HG03342 (cell line): Measurements from ENCODE around the gene SLC24A4.
"Not testable (repeated sequence)": the region's sequence is repeated elsewhere in the genome, so short reads cannot be mapped to it uniquely, and the experiment has no call there.

Experiments used
- ATAC-seq: cut with Tn5 transposase; IDR thresholded peaks from one replicate; pipeline ENCODE4 v1.9.1; 2021; ENCODE audit warnings: mild to moderate bottlenecking, moderate library complexity; ENCODE audit not compliant: unreplicated experiment

SLC24A4 gene

DNA sequence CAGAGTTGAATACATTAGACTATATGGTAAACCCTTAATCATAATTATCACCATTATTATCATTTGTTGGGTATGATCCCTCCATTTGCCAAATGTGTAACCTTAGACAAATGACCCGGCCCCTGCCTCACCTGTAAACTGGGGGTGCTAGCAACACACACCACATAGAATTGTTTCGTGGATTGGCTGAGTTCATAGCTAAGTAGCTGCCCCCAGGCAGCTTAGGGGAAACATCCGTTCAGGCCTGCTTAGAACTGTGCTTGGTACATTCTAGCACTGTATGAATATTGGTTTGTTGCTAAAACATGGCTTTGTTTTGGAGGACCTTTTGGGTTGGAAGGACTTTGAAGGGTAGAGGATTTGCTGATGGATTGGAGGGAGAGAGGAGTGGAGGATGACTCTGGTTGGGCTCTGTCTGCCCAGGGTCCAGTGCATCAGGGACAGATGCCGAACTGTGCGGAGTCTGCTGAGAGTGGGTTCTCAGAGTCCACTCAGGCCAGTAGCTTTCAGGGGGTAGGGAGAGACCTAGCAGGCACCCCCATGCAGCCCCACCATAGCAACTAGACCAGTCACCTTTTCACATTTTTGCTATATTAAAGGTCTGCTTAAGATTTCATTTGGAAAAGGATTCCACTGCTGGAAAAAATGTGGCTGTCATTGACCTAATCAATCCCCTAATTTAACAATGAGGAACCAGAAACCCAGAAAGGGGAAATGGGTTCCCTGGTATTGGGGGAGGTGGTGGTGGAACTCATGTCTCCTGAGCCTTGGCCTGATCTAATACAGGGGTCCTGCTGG, 192.8 kb downstream of the SLC24A4 start:
- no peak for ATAC-seq

DNA sequence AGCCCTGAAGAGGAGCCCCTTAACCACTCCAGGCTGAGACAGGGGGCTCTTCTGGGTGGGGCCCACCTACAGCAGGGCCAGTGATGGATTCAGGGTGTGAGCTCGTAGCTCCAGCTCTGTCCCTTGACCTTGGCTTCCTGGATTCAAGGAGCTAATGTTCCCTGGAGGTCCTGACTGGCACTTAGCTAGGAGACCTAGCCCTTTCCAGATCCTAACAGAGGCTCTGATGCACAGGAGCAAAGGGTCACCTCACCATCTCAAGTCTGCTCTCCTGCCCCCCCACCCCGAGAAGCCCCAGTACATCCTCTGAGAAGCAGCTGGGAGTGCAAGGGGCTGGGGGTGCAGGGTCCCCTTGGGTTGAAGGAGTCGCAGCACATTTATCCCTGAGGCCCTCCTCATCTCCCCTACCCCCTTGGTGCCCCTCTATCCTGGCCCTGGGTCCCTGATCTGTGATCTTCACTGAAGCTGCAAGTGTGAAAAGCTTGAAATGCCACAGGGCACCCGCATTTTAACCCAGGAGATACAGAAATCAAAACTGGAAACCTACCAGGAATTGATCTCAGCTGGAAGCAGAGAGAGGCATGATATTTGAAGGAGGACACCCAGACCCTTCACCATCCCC, 193.5 kb downstream of the SLC24A4 start:
- no peak for ATAC-seq

DNA sequence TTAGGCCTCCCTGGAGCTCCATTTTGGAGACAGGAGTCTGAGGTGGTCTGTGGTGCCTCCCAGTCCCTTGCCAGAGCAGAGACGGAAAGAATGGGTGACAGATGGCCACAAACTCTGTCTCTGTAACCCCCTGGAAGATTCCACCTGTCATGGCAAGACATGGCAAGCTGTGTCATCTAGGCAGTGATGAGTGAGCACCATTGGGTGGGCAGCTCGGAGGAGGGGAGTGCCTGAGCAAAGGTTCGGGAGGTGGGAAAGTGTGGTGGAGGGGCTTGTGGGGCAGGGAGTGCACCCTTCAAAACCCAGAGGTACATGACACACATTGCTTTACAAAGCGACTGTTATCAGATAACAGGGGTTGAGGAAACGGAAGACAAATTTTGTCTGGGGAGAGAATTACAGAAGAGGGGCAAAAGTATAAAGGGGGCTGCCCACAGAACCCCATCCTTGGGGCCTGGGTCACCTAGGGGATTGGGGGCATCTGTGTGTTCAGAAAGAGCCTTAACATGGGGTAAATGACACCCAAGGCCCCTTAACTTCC, 194.1 kb downstream of the SLC24A4 start:
- ATAC-seq, result no peak

DNA sequence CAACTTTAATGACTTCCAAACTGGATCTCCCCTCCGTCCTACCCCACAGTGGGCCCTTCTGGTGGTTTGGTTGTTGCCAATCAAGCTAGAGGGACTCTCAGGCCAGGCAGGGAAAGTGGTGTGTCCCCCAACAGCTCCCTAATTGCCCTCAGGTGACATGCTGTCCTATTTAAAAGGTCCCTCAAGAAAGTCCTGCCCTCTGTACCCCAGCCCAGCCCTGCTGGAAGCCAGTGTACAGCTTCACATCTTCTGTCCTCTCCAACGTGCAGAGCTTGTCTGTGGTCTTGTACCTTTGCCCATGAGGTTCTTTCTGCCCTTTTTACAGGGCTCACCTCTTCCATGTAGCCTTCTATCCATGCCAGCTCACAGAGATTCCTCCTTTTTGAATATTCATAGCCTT, 194.8 kb downstream of the SLC24A4 start:
- no peak for ATAC-seq

DNA sequence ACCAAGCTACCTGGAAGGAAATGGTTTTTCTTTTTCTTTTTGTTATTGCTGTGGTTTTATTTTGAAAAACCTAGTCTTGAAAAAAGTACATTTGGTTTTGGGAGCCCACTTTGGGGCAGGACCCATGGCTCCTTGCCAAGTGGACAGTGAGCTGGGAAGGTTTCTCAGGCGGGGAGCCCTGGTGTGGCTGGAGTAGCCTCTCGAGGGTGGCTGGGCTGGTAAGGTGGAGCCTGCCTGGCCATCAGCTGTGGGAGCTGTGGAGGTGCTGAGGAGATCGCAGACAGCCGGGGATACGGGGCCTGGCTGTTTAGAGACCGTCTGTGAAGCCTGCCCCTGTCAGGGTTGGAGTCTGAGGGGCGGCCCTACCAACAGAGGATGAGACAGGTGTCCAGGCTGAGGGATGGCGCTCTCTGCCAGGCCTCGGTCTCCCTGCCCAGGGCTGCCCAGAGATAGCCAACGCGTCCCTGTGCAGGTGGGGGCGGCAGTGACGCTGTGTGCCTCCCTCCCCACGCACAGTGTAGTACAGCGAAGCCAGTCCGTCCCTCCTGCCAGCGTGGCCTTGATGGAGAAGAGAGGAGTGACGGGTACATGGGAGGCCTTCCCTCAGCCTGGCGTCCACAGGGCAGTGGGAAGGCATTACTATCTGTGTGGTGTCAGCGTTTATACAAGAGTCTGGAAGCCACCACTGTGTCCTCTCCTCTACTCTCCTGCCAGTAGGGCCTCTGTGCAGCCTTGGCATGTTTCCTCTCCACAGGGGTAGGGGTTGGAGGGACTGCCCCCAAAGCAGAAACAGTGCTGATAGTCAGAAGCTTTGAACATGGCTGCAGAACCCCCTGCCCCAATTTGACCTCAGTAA, 196.5 kb downstream of the SLC24A4 start:
- no peak for ATAC-seq

DNA sequence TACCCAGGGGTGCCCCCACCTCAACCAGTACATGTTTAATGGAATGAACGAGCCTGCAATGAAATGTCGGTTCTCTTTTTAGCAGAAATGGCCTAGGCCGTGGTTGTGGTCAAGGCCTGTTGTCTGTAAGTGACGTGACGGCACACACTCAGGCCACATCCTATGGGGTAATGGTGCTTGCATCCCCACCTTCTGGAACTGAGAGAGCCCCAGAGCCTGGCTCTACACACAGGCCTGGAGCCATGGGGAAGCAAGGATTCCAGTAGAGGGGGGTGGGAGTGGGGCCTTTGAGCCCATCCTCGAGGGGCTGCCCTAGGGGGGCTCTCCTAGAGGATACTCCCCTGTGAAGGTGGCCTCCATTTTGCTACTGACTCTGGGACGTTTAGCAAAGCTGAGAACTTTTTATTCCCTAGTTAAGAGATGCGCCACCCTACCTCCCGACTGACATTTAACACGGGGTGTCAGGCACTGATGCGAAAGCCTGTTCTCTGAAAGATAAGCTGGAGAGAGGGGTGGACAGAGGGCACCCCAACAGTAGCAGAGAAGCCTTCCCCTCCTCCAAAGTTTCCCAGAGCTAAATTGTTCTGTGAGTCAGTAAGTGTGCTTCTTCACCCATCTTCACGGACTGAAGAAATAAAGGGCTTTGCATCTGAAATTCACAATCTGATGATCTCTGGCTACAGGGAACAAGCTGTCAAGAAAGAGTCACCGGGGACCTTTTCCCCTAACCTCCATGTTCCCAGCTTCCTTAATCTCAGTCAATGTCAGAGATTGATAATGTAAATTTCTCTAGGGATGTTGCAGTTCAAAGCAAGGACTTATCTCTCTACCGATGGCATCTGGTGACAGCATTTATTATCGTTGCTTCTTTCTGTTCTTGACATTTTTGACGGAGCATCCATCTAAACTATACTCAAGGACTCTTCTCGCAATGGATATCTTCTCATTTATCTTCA, 197.4 kb downstream of the SLC24A4 start:
- ATAC-seq, result peak; percentile 52

DNA sequence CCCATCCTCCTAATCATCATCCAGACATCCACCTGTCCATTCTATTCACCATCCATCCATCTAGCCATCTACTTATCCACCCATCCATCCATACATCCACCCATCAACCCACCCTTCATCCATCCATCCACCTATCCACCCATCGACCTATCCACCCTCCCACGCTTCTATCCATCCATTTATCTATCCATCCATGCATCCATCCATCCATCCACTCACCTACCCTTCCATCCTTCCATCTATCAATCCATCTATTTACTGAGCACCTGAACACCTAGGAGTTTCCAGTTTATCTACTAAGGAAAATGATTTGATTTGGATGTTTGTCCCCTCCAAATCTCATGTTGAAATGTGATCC, 198.1 kb downstream of the SLC24A4 start:
- ATAC-seq, result no peak

DNA sequence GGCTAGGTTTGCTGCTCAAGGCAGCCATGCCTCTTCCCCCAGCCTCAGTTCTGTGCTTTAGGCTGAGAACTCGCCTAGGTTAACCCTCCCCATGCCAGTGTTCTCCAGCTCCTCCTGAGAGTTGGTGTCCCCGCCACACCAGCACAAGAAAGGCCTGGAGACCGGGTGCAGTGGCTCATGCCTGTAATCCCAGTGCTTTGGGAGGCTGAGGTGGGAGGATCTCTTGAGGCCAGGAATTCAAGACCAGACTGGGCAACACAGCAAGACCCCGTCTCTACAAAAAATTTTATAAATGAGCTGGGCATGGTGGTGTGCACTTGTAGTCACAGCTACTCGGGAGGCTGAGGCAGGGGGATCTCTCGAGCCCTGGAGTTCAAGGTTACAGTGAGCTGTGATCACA, 200.8 kb downstream of the SLC24A4 start:
- ATAC-seq, result no peak

DNA sequence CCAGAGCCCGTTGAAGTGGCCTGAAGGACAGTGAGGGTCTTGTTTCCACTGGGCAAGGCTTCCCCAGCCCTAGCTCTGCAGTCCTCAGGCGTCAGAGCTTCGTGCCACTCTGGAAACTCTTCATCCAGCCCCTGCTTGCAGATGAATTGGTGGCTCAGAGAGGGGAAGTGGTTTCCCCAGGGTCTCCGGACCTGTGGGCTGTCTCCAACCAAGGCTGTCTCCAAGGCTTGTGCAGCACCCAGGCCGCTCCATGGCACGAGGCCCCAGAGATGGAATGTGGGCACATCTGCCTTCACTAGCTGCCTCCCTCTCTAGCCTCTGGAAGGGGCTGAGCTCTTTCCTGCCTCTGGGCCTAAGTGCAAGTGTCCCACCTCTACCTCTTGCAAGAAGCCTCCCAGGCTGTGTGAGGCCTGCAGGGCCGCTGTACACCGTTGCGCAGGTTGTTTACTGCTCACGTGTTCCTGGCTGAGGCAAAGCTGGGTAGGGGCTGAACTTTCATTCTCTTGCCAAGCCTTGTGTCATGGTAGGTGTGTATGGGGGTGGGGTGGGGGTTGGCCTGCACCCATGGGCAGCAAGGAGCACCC, 201.7 kb downstream of the SLC24A4 start:
- ATAC-seq, result no peak

DNA sequence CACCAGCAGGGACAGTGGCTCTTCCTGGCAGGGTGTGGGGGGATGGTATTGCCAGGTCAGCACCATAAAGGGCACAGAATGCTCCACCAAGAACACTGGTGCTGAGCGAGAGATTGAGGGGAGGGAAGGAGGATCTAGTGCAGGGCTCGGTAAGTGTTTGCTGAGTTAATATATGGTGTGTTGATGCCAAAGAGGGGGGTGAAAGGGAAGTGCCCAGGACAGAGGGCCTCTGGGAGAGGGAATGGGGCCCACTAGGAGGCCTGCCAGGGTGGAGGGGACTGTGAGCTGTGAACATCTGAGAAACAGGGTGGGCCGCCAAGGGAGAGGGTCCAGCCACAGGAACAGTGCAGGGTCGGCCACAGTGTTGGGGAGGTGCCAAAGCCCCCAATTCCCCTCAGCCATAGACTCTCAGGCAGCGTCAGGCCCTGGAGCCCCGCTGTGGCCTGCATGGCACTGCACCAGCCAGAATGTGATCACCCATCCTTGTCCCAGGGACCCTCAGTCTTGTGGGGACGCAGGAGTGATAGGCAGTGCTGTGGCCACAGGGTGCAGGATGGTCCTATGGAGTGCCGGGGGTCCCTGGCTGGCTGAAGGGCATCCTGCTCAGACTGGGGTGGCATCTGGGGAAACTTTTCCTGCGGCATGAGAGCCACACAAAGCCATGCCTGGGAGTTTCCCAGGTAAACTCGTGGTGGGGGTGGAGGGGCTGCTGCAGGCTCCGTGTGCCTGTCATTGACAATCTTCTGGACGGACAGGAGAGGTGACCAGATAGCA, 202.5 kb downstream of the SLC24A4 start:
- ATAC-seq, result no peak

DNA sequence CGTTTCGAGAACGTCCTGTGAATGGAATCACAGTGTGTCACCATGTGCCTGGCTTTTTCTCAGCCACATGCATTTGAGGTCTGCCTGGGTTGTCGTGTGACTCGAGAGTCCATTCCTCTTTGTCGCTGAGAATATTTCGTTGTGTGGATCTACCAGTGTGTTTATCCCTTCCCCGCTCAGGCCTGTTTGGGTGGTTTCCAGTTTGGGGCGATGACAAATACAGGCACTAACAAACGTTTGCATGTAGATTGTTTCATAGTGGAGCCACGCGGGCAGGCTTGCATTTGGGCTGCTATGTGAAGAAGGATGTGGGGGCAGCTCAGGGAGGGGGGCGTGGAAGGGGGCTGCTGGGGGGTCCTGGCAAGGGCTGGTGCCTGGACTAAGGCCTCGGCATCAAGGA, 204.8 kb downstream of the SLC24A4 start:
- no peak for ATAC-seq

DNA sequence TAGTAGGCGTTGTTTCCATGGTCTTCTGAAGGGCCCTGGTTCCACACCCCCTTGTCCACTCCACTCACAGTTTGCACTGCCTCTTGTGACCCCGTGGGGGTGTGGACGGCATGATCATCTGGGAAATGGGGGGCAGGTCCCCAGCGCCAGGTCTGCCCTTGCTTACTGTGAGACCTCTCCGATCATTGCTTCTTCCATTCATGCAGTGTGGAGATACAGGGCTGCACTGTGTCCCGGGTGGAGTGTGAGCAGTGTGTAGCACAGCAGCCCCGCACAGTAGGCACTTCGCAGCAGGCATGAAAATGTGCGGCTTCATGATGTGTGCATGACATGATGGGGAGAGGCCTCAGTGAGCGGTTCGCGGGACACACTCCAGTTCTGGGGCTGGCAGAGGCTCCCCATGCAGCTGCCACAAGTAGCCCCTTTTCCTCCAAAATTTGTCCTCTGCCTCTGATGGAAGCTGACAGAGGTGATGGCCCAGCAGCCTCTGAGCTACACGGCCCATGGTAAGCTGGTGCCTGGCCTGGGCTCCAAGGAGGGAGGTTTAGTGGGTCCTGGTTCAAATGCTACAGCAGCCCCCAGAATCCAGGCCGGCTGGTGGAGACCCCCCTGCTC, 205.6 kb downstream of the SLC24A4 start:
- no peak for ATAC-seq

DNA sequence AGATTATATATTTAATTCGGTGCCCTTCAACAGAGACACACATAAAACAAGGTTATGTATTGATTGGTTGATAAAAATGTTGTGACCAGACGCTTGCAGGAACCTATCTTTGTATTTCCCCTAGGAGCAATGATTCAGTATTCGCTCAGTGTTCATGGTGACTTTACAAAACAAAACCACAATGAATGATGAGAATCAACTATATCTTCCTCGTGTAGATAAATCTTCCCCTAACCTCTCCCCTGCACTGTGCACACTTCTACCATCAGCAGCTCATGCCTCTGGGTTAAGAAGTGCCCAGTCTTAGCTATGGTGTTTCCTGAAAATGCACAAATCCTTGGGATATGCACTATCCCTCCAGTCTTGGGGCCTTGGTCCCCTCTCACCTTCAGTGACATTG, 206.9 kb downstream of the SLC24A4 start:
- no peak for ATAC-seq

DNA sequence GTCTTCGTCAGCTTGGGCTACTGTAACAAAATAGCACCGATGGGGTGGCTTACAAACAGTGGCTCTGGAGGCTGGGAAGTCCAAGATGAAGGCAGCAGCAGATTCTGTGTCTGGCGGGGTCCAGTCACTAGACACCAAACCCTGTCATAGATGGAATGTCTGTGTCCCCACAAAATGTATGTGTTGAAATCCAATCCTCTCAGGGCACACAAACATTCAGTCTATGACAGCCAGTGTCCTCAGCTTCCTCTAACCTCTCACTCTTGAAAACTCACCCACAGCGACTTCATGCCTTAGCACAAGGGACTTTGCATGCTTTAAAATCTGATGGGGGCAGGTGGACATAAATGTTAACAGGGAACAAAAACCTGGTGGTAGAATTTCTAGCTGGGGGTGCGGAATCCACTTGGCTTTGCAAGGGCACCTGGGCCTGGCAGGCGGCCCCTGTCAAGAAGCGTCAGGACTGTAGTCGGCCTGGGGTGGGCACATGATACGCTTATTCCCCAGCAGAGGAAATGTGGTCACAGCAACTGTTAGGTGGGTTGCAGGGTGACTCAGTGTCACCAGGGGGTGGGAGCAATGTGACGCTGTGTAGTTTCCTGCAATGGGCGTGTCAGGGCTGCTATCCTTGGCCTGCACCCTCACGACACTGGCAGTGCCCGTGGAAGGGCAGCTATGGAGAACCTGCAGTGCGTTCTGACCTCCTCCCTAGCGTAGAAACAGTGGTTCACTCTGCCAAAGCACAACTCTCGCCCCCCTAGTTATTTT, 208.3 kb downstream of the SLC24A4 start:
- no peak for ATAC-seq

DNA sequence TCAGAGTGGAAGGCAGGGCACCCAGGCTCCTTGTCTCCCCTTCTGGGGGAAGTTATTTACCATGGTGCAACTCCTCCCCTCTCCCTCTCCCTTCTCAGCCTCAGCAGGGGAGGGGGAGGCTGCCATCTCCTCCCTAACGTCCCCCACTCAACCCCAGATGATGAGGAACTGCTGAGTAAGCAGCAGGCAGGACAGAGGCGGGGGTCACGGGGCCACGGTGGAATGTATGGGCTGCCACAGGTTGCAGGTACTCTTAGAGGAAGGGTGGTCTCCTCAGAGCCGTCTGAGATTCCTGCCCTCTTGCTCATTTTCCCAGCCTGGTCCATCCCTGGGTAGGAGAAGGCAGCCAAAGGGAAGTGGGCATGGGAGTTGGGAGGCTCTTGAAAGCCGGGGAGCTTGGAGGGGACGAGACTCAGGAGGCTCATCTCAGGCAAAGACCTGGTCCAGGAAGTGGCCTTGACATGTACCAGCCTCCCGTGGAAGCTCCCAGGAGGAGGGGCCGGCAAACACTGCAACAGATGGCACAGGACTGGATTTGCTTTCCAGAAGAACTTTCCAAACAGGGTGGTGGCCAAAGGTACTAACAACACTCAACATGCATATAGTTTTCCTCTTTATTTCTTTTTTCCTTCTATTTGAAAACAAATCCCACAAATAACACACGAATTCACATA, 209.7 kb downstream of the SLC24A4 start:
- ATAC-seq, result no peak

DNA sequence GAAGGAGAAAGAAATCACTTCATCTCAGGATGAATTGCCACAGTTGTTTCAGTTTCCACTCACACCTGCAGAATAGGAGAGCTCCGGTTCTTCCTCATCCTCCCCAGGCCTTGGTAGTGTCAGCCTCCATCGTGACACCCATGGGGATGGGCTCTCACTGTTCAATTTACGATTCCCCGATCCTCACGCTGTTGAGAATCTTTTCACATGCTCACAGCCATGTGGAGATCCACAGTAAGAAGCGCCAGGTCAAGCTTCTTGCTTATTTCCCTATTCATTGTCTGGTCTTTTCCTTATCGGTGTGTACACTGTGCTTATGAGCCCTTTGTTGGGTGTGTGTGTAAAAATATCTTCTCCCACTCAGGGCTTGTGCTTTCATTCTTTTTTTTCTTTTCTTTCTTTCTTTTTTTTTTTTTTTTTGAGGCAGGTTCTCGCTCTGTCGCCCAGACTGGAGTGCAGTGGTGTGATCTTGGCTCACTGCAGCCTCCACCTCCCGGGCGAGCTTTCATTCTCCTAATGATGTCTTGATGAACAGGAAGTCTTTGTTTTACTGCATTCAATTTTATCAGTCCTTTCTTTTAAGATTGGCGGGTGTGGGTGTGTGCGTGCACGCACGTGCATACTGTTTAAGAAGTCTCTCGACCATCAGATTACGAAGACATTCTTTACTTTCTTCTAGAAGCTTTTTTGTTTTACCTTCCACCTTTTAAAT, 212.1 kb downstream of the SLC24A4 start:
- ATAC-seq, result no peak

DNA sequence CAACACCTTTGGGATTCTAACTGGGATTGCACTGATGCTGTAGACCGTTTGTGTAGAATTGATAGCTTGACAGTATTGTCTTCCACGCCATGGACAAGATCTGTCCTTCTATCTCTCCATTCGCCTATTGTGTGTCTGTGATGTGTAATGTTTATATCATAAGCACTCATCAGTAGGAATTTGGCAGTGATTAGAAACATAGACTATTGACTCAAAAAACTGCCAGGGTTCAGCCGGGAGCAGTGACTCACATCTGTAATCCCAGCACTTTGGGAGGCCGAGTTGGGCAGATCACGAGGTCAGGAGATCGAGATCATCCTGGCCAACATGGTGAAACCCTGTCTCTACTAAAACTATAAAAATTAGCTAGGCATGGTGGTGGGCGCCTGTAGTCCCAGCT, 213.3 kb downstream of the SLC24A4 start:
- not testable (repeated sequence) for ATAC-seq
